MM.1S (cell line): ENCODE data around the gene KCNJ6.

Experiments used
- CTCF ChIP-seq: fragments of 300-600 bp; sonication (generic); IDR thresholded peaks from 2 replicates; pipeline ENCODE4 v1.5.1; 2016; ENCODE audit warnings: antibody characterized with exemption, low read length, mixed read lengths
- EZH2 ChIP-seq: fragments of 300-600 bp; sonication (generic); optimal IDR thresholded peaks from 2 replicates; pipeline ENCODE3; 2017; ENCODE audit warnings: low read depth, mild to moderate bottlenecking, antibody characterized with exemption, low read length, mixed read lengths
- EZH2phosphoT487 ChIP-seq: fragments of 300-600 bp; sonication (generic); IDR thresholded peaks from 2 replicates; pipeline ENCODE4 v1.6.1; 2018; ENCODE audit warnings: antibody characterized with exemption, low read length

GRCh38 chr21:37936010-37936785 lies 19.9 kb upstream of the KCNJ6 start:
- TF ChIP-seq CTCF (no peak), EZH2phosphoT487 (no peak), EZH2 (no peak)
